ENCODE measurements around the gene ASB18. TPM values are rescaled to one million over a fixed set of nuclear protein-coding genes. Genes with fewer than 3 reads are reported as not detected.

The ASB18 gene
- total and polyA plus RNA-seq, 2 of the 8 experiments (the other 6 are each of a cell fraction or from before 2014, with no cell fraction given): not detected

DNA sequence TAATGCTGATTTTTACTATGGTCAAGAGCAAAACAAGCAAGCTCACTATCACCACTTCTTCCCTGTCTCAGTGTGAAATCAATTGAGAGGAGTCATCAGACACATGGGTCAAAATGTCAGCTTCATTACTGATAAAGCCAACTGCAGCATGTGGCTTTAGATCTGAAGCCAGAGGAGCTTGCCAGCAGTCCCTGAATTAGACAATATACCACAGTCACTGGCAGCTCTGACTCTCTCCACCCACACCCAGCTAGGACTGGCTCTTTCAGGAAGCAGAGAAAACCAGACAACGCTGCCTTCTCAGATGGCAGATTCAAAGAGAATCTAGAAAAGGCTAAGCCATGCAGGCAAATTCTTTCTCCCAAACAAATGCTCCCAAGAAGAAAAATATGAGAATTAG lies 20.0 kb upstream of the ASB18 start:
- POLR2A ChIA-PET (ENCODE audit: partially characterized antibody): interaction anchor here (0.8 kb wide), 1 partner anchor 281 kb away, joined by 3 read pairs; no protein-coding TSS in a partner anchor
- Histone ChIP-seq H3K4ac (replicated peaks; ENCODE audit: insufficient read length, low read depth, low read length) (no peak overlapping the region), H3K79me1 (ENCODE audit: low read depth, low read length) (no peaks in the 10 kb centered on the region), H3K79me2 (ENCODE audit: control insufficient read depth in 1 of 2, insufficient read depth in 2 of 2, low read length in 2 of 2) (no peaks in the 10 kb centered on the region), H3K4me3 (ENCODE audit: extremely low read depth in 1 of 4, insufficient read depth in 2 of 4, low read depth in 3 of 4, low read length in 4 of 4) (no peak overlapping the region), H2BK120ac (replicated peaks; ENCODE audit: low read depth, low read length) (no peak overlapping the region), H3K9ac (replicated peaks in 1 of 4; ENCODE audit: extremely low read depth in 1 of 4, low read depth in 3 of 4, low read length in 3 of 4) (no peak overlapping the region), H3K18ac (ENCODE audit: extremely low read depth, low read length) (no peak overlapping the region), H3K14ac (ENCODE audit: insufficient read length) (no peak overlapping the region), H3K23ac (ENCODE audit: insufficient read length) (no peak overlapping the region), H4K20me1 (replicated peaks in 1 of 2; ENCODE audit: control insufficient read depth in 1 of 2, insufficient read depth in 2 of 2, low read length in 2 of 2) (no peaks in the 10 kb centered on the region), H3K27me3 (replicated peaks in 1 of 4; ENCODE audit: control insufficient read depth in 3 of 4, extremely low read depth in 1 of 4, insufficient read depth in 3 of 4, low read length in 3 of 4) (no peaks in the 10 kb centered on the region), H3K56ac (replicated peaks; ENCODE audit: insufficient read length, low read depth, low read length) (no peak overlapping the region), H2AFZ (ENCODE audit: low read length) (no peak overlapping the region), H3K9me3 (ENCODE audit: insufficient read depth in 2 of 2, low read depth in 1 of 2, low read length in 1 of 2) (no peaks in the 10 kb centered on the region), H4K91ac (replicated peaks; ENCODE audit: insufficient read length, low read length) (no peak overlapping the region), H2BK5ac (ENCODE audit: low read depth, low read length) (no peak overlapping the region), H4K8ac (ENCODE audit: extremely low read depth, insufficient read depth, low read length) (no peak overlapping the region), H3K4me1 (replicated peaks in 1 of 4; ENCODE audit: control insufficient read depth in 3 of 4, insufficient read depth in 4 of 4, low read length in 3 of 4) (no peaks in the 10 kb centered on the region), H3K27ac (ENCODE audit: low read depth, low read length) (no peak overlapping the region), H2BK12ac (ENCODE audit: low read depth, low read length) (no peak overlapping the region), H4K5ac (ENCODE audit: insufficient read length, low read depth, low read length) (no peak overlapping the region), H3K4me2 (ENCODE audit: insufficient read depth in 1 of 2, low read depth in 2 of 2, low read length in 2 of 2) (no peak overlapping the region), H3K36me3 (ENCODE audit: control insufficient read depth in 2 of 4, insufficient read depth in 4 of 4, low read length in 3 of 4) (no peaks in the 10 kb centered on the region), H3K23me2 (ENCODE audit: low read depth, low read length) (no peaks in the 10 kb centered on the region), H2BK20ac (ENCODE audit: low read length) (no peak overlapping the region), H2AK5ac (ENCODE audit: low read depth, low read length) (no peak overlapping the region), H2BK15ac (ENCODE audit: low read length) (no peak overlapping the region)
- FAIRE-seq (no peak), DNase-seq (ENCODE audit: low read depth in 1 of 2, low spot score in 2 of 2) (no peak)
- WGBS, 2 experiments (ENCODE audit: extremely low coverage in 1 of 2, insufficient coverage in 1 of 2, insufficient read length in 1 of 2, insufficient replicate concordance in 2 of 2, low coverage in 1 of 2, low lambda C conversion rate in 2 of 2, missing lambda C conversion rate in 1 of 2): 93% methylated on average over 1 of the region's 1 CpG; no CpG with 5 or more reads in 1 of the 2 experiments
- CTCF ChIA-PET (ENCODE audit: partially characterized antibody): interaction anchor here (1.1 to 1.6 kb wide), 4 partner anchors 25 to 229 kb away, joined by 3 read pairs; no protein-coding TSS in a partner anchor
- TF ChIP-seq SP2 (IDR thresholded peaks at IDR 0.05; ENCODE audit: low read length): no peak
- TF ChIP-seq SP1 (IDR thresholded peaks at IDR 0.05; ENCODE audit: low read depth, low read length): no peak
- no peak for TF ChIP-seq SIN3A (conservative IDR thresholded peaks at IDR 0.05 in 1 of 2, IDR thresholded peaks at IDR 0.05 in 1 of 2; ENCODE audit: low read depth in 1 of 2, low read length in 2 of 2)
- TF ChIP-seq EGR1 (IDR thresholded peaks at IDR 0.05; ENCODE audit: borderline replicate concordance, low read depth, low read length): no peak
- no peak for TF ChIP-seq BRCA1 (IDR thresholded peaks at IDR 0.05; ENCODE audit: low read depth, low read length)
- TF ChIP-seq RFX5 (IDR thresholded peaks at IDR 0.05; ENCODE audit: borderline replicate concordance, low read depth, low read length): no peak
- TF ChIP-seq EP300 (IDR thresholded peaks at IDR 0.05; ENCODE audit: borderline replicate concordance in 1 of 2, low read depth in 2 of 2, low read length in 2 of 2): no peak

All from H1 (cell line).